ENCODE results near the gene SENP3. TPM values are rescaled to one million over a fixed set of nuclear protein-coding genes. Genes with fewer than 3 reads are reported as not detected.

SENP3 gene
- total RNA-seq, 2 experiments from 2014 or later: 77.6 to 100 TPM

GRCh38 chr17:7606280-7606679 is 44.6 kb downstream of the SENP3 start:
- no peaks in the 10 kb centered on the region for H4K20me1 ChIP-seq (ENCODE audit: insufficient read depth, low read length)
- no peaks in the 10 kb centered on the region for H3K4me1 ChIP-seq (ENCODE audit: insufficient read depth, low read length, poor library complexity, severe bottlenecking)
- H3K4me2 ChIP-seq (ENCODE audit: low read length): no peak overlapping the region
- TF ChIP-seq CTCF (conservative IDR thresholded peaks at IDR 0.05; ENCODE audit: low read length) (no peak), EZH2phosphoT487 (IDR thresholded peaks at IDR 0.05; ENCODE audit: borderline replicate concordance, low read depth, low read length) (no peak)
- intact Hi-C loops (cut with micrococcal nuclease; ENCODE audit: unreplicated experiment): no loop called here
- H3K9me3 ChIP-seq (ENCODE audit: low read length): no peaks in the 10 kb centered on the region
- no TSS peak for BruUV-seq (replicated peaks)
- H3K9me2 ChIP-seq (ENCODE audit: insufficient read depth, low read length): no peaks in the 10 kb centered on the region
- no peak overlapping the region for H3K4me3 ChIP-seq (ENCODE audit: low read depth, low read length, poor library complexity, severe bottlenecking)
- no peak overlapping the region for H3K27ac ChIP-seq (ENCODE audit: low read depth, low read length, poor library complexity, severe bottlenecking)
- H2AFZ ChIP-seq (ENCODE audit: low read length): no peak overlapping the region
- H3K79me2 ChIP-seq (ENCODE audit: insufficient read depth, low read depth, low read length): no peaks in the 10 kb centered on the region
- peaks cover 70% of the 10 kb centered on the region for H3K36me3 ChIP-seq (ENCODE audit: insufficient read depth, low read length)
- ChIA-PET CTCF (ENCODE audit: unreplicated experiment) (no interaction called here), POLR2A (no interaction called here)
- DNase-seq (ENCODE audit: low spot score): no peak

DNA sequence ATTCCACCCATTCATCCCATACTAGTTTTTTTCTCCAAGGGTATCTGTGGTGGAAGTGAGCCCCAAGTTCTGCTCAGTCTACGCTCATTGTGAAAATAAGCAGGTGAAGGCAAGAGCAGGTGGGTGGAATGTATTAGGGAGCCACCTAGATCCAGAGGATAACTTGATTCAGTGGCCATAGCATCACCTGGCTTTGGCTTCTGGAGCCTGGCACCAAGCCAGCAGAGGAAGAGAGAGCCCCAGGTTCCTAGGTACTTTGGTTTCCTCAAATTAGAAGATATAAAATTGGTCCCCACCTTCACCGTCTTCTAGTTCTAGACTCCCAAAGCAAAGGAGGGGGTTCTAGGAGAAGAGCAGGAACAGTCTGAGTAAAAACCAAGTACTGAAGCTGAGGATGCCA is 48.9 kb downstream of the SENP3 start:
- intact Hi-C loops (cut with micrococcal nuclease; ENCODE audit: unreplicated experiment): no loop called here
- no peak for DNase-seq (ENCODE audit: low spot score)
- peaks cover 26% of the 10 kb centered on the region for H3K79me2 ChIP-seq (ENCODE audit: insufficient read depth, low read depth, low read length)

More for the DNA sequence above, 48.9 kb downstream of the SENP3 start:
- BruUV-seq (replicated peaks): no TSS peak
- ChIA-PET POLR2A (interaction anchor here (0.9 to 1.0 kb wide), 2 partner anchors 8 to 174 kb away, joined by 3 read pairs; no protein-coding TSS in a partner anchor), CTCF (ENCODE audit: unreplicated experiment) (no interaction called here)
- H3K4me2 ChIP-seq (ENCODE audit: low read length): no peak overlapping the region
- H3K4me1 ChIP-seq (ENCODE audit: insufficient read depth, low read length, poor library complexity, severe bottlenecking): peaks cover 20% of the 10 kb centered on the region
- no peaks in the 10 kb centered on the region for H3K9me3 ChIP-seq (ENCODE audit: low read length)
- peaks cover 17% of the 10 kb centered on the region; the same call in 1 of the 2 replicates for H4K20me1 ChIP-seq (ENCODE audit: insufficient read depth, low read length)
- H3K4me3 ChIP-seq (ENCODE audit: low read depth, low read length, poor library complexity, severe bottlenecking): no peak overlapping the region
- H3K27ac ChIP-seq (ENCODE audit: low read depth, low read length, poor library complexity, severe bottlenecking): no peak overlapping the region
- peaks cover 44% of the 10 kb centered on the region for H3K36me3 ChIP-seq (ENCODE audit: insufficient read depth, low read length)
- TF ChIP-seq EZH2phosphoT487 (IDR thresholded peaks at IDR 0.05; ENCODE audit: borderline replicate concordance, low read depth, low read length) (no peak), CTCF (conservative IDR thresholded peaks at IDR 0.05; ENCODE audit: low read length) (no peak)
- H2AFZ ChIP-seq (ENCODE audit: low read length): no peak overlapping the region
- H3K9me2 ChIP-seq (ENCODE audit: insufficient read depth, low read length): no peaks in the 10 kb centered on the region
